ENCODE data around the gene CEP164. TPM values are rescaled to one million over a fixed set of nuclear protein-coding genes. Genes with fewer than 3 reads are reported as not detected.

Gene CEP164
- total RNA-seq, 1 donor from 2014 or later, result 28.8 TPM

- DNase-seq (ENCODE audit: low read depth), result no peak
- Histone ChIP-seq H3K36me3 (ENCODE audit: control insufficient read depth, insufficient read depth, low read length) (no peaks in the 10 kb centered on the region), H3K4me3 (ENCODE audit: low read depth, low read length) (no peak overlapping the region), H3K27me3 (ENCODE audit: control insufficient read depth, insufficient read depth, low read length) (no peaks in the 10 kb centered on the region)
- TF ChIP-seq CTCF (IDR thresholded peaks at IDR 0.05; ENCODE audit: insufficient read depth, low read length, poor library complexity, severe bottlenecking), result no peak
Measured at GRCh38 chr11:117333917-117334316, 6.3 kb downstream of the CEP164 start.

GRCh38 chr11:117334896-117335295 lies 7.2 kb downstream of the CEP164 start:
- Histone ChIP-seq H3K4me3 (ENCODE audit: low read depth, low read length) (no peak overlapping the region), H3K27me3 (ENCODE audit: control insufficient read depth, insufficient read depth, low read length) (no peaks in the 10 kb centered on the region), H3K36me3 (ENCODE audit: control insufficient read depth, insufficient read depth, low read length) (no peaks in the 10 kb centered on the region)
- no peak for TF ChIP-seq CTCF (IDR thresholded peaks at IDR 0.05; ENCODE audit: insufficient read depth, low read length, poor library complexity, severe bottlenecking)
- DNase-seq (ENCODE audit: low read depth), result no peak

GRCh38 chr11:117335399-117335798 lies 7.7 kb downstream of the CEP164 start:
- no peaks in the 10 kb centered on the region for H3K27me3 ChIP-seq (ENCODE audit: control insufficient read depth, insufficient read depth, low read length)
- no peak for TF ChIP-seq CTCF (IDR thresholded peaks at IDR 0.05; ENCODE audit: insufficient read depth, low read length, poor library complexity, severe bottlenecking)
- H3K36me3 ChIP-seq (ENCODE audit: control insufficient read depth, insufficient read depth, low read length), result no peaks in the 10 kb centered on the region
- H3K4me3 ChIP-seq (ENCODE audit: low read depth, low read length), result no peak overlapping the region
- no peak for DNase-seq (ENCODE audit: low read depth)

GRCh38 chr11:117337076-117337475 lies 9.4 kb downstream of the CEP164 start:
- H3K27me3 ChIP-seq (ENCODE audit: control insufficient read depth, insufficient read depth, low read length), result no peaks in the 10 kb centered on the region
- H3K4me3 ChIP-seq (ENCODE audit: low read depth, low read length), result no peak overlapping the region
- no peak for DNase-seq (ENCODE audit: low read depth)
- no peaks in the 10 kb centered on the region for H3K36me3 ChIP-seq (ENCODE audit: control insufficient read depth, insufficient read depth, low read length)
- TF ChIP-seq CTCF (IDR thresholded peaks at IDR 0.05; ENCODE audit: insufficient read depth, low read length, poor library complexity, severe bottlenecking), result no peak

GRCh38 chr11:117345039-117345438 lies 17.4 kb downstream of the CEP164 start:
- DNase-seq (ENCODE audit: low read depth), result no peak
- Histone ChIP-seq H3K4me3 (ENCODE audit: low read depth, low read length) (no peak overlapping the region), H3K27me3 (ENCODE audit: control insufficient read depth, insufficient read depth, low read length) (no peaks in the 10 kb centered on the region), H3K36me3 (ENCODE audit: control insufficient read depth, insufficient read depth, low read length) (peaks cover 1% of the 10 kb centered on the region)
- no peak for TF ChIP-seq CTCF (IDR thresholded peaks at IDR 0.05; ENCODE audit: insufficient read depth, low read length, poor library complexity, severe bottlenecking)

GRCh38 chr11:117354550-117354949 lies 26.9 kb downstream of the CEP164 start:
- no peaks in the 10 kb centered on the region for H3K27me3 ChIP-seq (ENCODE audit: control insufficient read depth, insufficient read depth, low read length)
- no peak for TF ChIP-seq CTCF (IDR thresholded peaks at IDR 0.05; ENCODE audit: insufficient read depth, low read length, poor library complexity, severe bottlenecking)
- no peak overlapping the region for H3K4me3 ChIP-seq (ENCODE audit: low read depth, low read length)
- DNase-seq (ENCODE audit: low read depth), result no peak
- H3K36me3 ChIP-seq (ENCODE audit: control insufficient read depth, insufficient read depth, low read length), result peaks cover 2% of the 10 kb centered on the region

Measured in kidney epithelial cell (primary cell).